NCI-H2227 (cell line): ENCODE data around the gene IREB2.
"Not testable (repeated sequence)": the region's sequence is repeated elsewhere in the genome, so short reads cannot be mapped to it uniquely, and the experiment has no call there.

Source experiments
- DNase-seq: peaks from one replicate; lab custom pipeline; 2025; ENCODE audit not compliant: unreplicated experiment; lab: John Stamatoyannopoulos, UW

Gene IREB2

DNA sequence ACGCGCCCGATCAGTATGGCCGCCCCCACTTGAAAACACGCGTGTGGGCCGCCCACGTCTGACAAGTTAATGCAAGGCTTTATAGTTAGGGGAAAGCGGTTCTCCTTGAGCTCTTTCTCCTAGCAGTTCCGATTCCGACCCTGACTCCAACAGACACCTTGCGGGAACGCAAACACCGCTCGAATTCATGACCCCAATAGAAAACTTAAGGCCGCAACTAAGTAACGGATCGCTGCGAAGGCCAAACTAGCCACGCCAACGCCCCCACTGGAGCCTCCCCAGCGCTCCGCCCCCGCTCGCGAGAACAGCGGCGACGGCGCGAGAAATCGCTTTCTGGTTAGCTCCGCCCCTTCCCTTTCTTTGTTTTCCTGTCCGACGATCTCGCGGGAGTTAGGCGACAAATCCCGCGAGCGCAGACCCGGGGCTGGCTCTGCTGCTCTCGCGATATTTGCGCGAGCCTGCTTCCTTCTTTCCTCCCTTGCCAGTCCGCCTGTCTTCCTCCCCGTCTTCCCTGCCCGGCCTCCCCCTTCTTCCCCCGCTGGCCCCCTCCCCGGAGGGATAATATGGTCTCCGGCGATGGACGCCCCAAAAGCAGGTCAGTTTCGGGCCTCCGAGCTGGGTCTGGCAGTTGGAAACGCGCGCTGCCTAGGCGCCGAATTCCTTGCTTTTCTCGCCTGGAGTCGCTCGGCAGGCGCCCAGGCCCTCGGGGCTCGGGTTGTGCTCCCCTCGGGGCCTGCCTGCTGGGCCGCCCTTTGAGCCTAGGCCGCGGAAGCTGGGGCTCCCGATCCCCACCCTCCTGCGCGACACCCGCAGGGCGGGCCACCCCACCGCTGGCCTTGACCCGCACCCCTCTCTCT, at the start of gene IREB2:
TSS of gene IREB2 (plus strand) at position 455 of the 857 bp plus-strand sequence. CDS start at position 577, 122 bp downstream.
- peak; percentile 98 for DNase-seq

GRCh38 chr15:78388865-78389264, 49.2 kb upstream of the IREB2 start:
- no peak for DNase-seq

- DNase-seq, result no peak
Measured at GRCh38 chr15:78389322-78389721, 48.7 kb upstream of the IREB2 start.

GRCh38 chr15:78389738-78390137, 48.3 kb upstream of the IREB2 start:
- DNase-seq, result no peak

DNA sequence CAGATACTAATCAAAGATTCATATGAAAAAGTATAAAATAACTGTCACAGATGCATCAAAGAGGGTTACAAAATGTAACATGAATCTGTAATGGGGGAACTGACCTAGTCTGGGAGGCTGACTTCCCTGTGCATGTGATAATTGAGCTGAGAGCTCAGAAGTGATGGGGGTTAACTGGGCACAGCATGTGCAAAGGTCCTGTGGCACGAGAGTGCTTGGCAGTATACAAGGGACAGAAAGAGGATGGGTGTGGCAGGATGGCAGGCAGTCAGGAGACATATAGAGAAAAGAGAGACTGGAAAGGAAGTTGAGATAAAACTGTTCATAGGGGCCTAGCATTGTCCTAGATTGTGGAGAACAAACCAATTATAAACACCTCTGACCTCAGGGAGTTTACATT, 47.8 kb upstream of the IREB2 start:
- DNase-seq, result no peak

DNA sequence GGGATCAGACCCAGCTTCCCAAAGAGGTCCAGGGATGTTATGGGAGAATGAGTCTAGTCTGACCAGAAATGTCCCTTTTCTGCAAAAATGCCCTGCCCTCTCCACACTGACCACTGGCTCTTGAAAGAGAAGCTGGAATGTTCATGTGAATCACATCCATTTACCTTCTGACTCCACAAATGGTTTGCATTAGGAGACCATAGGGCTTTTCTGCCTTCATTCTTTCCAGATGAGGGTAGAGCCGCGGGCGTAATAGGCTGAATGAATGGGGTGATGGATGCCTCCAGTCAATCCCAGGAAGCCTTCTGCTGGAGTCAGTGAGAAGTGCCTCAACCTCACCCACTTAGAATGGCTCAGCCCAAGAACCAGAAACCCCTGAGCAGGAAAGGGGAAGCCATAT, 47.2 kb upstream of the IREB2 start:
- no peak for DNase-seq

DNA sequence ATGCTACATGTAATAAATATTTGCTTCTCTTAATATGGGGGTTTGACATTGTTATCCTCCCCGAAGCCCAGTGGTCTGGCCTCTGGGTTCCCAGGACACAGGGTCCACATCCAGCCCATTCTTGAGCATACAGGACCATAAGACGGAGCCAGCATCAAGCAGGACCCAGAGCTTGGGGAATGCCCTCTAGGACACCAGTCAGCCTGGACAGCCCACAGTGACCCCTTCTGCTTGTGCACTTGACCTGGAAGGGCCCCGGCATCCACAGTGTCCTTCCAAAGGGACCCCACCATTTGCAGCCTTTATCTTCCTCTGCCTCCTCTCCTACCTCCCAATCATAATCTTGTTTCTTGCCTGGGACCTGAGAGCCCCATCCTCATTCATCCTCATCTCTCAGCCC, 46.2 kb upstream of the IREB2 start:
- no peak for DNase-seq

GRCh38 chr15:78392430-78392829, 45.6 kb upstream of the IREB2 start:
- DNase-seq, result no peak

DNA sequence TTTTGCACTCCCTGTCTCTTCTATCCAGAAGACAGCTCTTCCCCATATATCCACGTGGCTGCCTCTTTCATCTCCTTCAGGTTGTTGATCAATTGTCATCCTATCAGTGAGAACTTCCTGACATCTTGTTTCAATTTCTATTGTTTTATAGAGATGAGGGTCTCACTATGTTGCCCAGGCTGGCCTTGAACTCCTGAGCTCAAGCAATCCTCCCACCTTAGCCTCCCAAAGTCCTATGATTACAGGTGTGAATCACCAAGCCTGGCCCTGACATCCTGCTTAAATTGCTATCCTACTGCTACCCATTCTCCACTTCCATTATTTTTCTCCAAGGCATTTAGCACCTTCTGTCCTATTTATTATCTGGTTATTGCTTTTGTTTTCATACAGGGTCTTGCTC, 44.9 kb upstream of the IREB2 start:
- DNase-seq, result no peak

GRCh38 chr15:78394026-78394425, 44.0 kb upstream of the IREB2 start:
- no peak for DNase-seq

DNA sequence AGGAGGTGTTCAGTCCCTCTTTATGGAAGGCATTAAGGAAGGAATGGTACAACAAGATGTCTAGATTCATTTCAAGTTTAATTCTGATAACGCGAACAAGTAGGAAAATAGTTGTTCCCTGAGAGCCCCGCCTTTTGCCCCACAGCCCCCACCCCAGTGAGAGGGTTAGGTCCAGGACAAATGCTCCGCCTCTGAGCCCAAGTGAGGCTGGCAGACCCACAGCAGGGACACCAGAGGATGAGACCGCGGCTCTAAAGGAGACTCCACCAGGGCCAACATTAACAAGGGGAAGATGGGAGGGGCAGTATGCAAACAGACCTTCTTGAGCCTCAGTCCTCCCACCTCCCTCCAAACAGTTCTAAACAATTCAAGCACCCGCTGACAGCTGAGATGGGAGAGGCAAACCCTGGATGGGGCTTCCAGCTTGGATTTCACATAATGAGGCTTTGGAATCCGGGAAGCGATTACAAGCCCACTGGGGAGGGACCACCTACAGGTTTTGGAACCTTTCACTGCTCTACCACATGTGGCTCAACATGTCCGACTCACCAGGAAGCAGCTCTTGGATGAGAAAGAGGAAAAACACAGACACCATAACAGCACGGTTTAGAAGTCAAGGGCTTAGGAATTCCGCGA, 42.9 kb upstream of the IREB2 start:
- no peak for DNase-seq

DNA sequence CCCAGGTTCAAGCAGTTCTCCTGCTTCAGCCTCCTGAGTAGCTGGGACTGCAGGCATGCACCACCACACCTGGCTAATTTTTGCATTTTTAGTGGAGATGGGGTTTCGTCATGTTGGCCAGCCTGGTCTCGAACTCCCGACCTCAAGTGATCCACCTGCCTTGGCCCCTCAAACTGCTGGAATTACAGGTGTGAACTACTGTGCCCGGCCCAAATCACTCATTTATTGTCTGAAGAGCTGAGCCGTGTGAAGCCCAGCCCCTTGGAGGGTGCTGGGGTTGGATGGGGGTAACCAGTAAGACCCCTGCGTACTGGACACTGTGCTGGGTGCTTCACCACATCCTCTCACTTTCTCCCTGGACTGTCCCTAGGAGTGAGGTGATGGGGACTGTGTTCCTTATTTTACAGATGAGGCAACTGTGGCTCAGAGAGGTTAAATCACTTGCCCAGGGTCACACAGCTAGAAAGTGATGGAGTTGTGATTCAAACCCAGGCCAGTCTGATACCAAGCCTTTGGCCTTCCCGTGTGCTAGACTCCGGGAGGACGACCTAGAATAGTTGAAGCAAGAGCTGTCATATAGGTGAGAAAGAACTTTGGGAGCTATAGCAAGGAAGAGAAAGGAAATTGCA, 41.7 kb upstream of the IREB2 start:
- no peak for DNase-seq

GRCh38 chr15:78396976-78397375, 41.0 kb upstream of the IREB2 start:
- no peak for DNase-seq

DNA sequence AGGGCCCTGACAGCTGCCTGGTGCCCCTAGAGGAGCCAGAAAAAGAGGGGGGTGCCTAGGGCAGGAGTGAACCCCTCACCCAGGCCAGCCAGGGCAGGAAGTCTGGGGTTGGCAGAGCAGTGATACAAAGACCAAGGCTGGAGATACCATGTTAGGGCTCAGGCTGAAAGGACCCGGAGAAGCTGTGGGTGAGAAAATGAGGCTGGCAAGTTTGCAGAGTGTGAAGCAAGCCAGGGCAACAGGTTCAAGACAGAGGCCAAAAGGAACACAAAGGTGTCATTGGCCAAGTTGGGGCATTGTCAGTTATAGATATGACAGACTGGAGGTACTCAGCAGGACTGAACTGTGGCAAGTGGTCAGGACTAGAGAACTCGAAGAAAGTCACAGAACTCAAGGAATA, 40.6 kb upstream of the IREB2 start:
- DNase-seq, result no peak

GRCh38 chr15:78398076-78398825, 39.8 kb upstream of the IREB2 start:
- no peak for DNase-seq

GRCh38 chr15:78399091-78399490, 38.9 kb upstream of the IREB2 start:
- DNase-seq, result no peak

GRCh38 chr15:78402061-78402610, 35.9 kb upstream of the IREB2 start:
- no peak for DNase-seq

DNA sequence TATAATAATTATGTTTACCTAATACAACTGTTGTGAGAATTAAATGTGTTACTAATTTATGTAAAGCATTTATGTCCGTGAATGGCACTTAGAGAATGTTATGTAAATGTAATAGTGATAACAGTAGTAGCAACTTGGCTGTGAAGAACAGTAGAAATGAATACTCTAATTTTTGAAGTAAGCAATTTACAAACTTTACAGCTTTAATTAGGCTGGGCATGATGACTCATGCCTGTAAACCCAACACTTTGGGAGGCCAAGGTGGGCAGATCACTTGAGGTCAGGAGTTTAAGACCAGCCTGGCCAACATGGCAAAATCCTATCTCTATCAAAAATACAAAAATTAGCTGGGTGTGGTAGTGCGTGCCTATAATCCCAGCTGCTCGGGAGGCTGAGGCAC, 33.9 kb upstream of the IREB2 start:
- no peak for DNase-seq

GRCh38 chr15:78404796-78405195, 33.2 kb upstream of the IREB2 start:
- not testable (repeated sequence) for DNase-seq

GRCh38 chr15:78405336-78405924, 32.6 kb upstream of the IREB2 start:
- DNase-seq, result no peak
